MM.1S (cell line): Measurements from ENCODE around the gene GPX4.

Experiments used
- DNase-seq: peaks from one replicate; pipeline ENCODE4 v3.0.0-alpha.2; 2015
- H2AFZ ChIP-seq: fragments of 300-600 bp; sonication (generic); 2 replicates; pipeline ENCODE4 v1.6.0; 2016; ENCODE audit warnings: antibody characterized with exemption, low read length
- H3F3A ChIP-seq: fragments of 300-600 bp; sonication (generic); 2 replicates; pipeline ENCODE4 v1.6.1; 2016; ENCODE audit warnings: mild to moderate bottlenecking, antibody characterized with exemption, low read length, moderate library complexity, mixed read lengths; ENCODE audit not compliant: insufficient read depth
- H3K27ac ChIP-seq: fragments of 300-600 bp; sonication (generic); 2 replicates; pipeline ENCODE4 v1.5.1; 2016; ENCODE audit warnings: mild to moderate bottlenecking, low read length
- H3K27me3 ChIP-seq: fragments of 300-600 bp; sonication (generic); replicated peaks from 2 replicates; pipeline ENCODE4 v1.6.0; 2016; ENCODE audit warnings: low read length; ENCODE audit not compliant: insufficient read depth
- H3K36me3 ChIP-seq: fragments of 300-600 bp; sonication (generic); replicated peaks from 2 replicates; pipeline ENCODE4 v1.6.1; 2016; ENCODE audit warnings: mild to moderate bottlenecking, low read length, mixed read lengths; ENCODE audit not compliant: insufficient read depth
- H3K4me1 ChIP-seq: fragments of 300-600 bp; sonication (generic); 2 replicates; pipeline ENCODE4 v1.6.1; 2016; ENCODE audit warnings: low read length, mixed read lengths
- H3K4me2 ChIP-seq: fragments of 300-600 bp; sonication (generic); 2 replicates; pipeline ENCODE4 v1.6.0; 2016; ENCODE audit warnings: low read depth, low read length
- H3K4me3 ChIP-seq: fragments of 300-600 bp; sonication (generic); 2 replicates; pipeline ENCODE4 v1.5.1; 2016; ENCODE audit warnings: low read length, mixed read lengths
- H3K79me2 ChIP-seq: fragments of 300-600 bp; sonication (generic); 2 replicates; pipeline ENCODE4 v1.6.1; 2016; ENCODE audit warnings: mixed run types, low read length, mixed read lengths
- H3K9ac ChIP-seq: fragments of 300-600 bp; sonication (generic); 2 replicates; pipeline ENCODE4 v1.6.1; 2016; ENCODE audit warnings: low read length, mixed read lengths
- H3K9me2 ChIP-seq: fragments of 300-600 bp; sonication (generic); replicated peaks from 2 replicates; pipeline ENCODE4 v1.6.1; 2016; ENCODE audit warnings: mild to moderate bottlenecking, low read length, mixed read lengths; ENCODE audit not compliant: insufficient read depth
- H3K9me3 ChIP-seq: fragments of 300-600 bp; sonication (generic); replicated peaks from 2 replicates; pipeline ENCODE4 v1.6.1; 2016; ENCODE audit warnings: mild to moderate bottlenecking, low read length, mixed read lengths; ENCODE audit not compliant: insufficient read depth
- H4K20me1 ChIP-seq: fragments of 300-600 bp; sonication (generic); 2 replicates; pipeline ENCODE4 v1.6.1; 2016; ENCODE audit warnings: mild to moderate bottlenecking, low read length, moderate library complexity, mixed read lengths; ENCODE audit not compliant: insufficient read depth
- EZH2 ChIP-seq: fragments of 300-600 bp; sonication (generic); optimal IDR thresholded peaks from 2 replicates; pipeline ENCODE3; 2017; ENCODE audit warnings: low read depth, mild to moderate bottlenecking, antibody characterized with exemption, low read length, mixed read lengths
- EZH2phosphoT487 ChIP-seq: fragments of 300-600 bp; sonication (generic); IDR thresholded peaks from 2 replicates; pipeline ENCODE4 v1.6.1; 2018; ENCODE audit warnings: antibody characterized with exemption, low read length
- TF ChIP-seq, protein P1 (sequence below): fragments of 300-600 bp; sonication (generic); IDR thresholded peaks from 2 replicates; pipeline ENCODE4 v1.5.1; 2016; ENCODE audit warnings: antibody characterized with exemption, low read length, mixed read lengths

GPX4 gene

DNA sequence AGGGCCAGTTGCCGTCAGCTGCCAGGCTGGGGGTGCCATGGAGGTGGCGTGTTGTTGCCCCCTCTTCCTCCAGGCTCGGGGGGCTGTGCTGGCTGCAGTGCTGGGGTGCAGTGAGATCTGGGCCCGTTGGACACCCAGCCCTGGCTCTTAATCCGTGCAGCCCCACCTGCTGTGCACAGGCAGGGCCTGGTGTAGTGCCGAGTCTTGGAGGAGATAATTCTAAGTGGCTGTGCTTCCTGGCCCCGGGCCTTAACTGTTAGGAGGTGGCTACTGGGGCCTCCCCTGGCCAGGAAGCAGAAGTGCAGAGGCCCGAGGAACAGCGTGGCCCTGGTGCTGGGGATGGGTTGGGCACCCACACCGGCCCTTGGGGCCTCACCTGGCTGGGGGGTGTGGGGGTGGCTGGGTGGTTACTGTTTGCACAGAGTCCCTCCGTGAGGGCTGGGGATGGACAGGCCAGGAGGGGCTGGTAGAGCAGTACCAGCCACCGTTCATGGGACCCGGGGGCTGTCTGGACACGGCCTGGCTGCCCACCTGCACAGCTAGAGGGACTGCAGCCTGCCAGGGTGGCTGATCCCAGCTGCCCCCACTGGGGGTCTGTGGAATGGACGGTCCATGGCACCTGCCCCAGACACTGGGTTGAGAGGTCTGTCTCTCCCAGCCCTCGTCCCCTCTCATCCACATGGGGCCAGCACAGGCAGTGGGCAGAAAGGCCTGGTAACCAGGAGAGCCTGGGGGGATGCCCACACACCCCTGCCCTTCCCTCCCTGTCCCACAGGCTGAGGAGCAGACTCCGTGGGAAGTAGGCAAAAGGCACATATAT lies 3.3 kb downstream of the GPX4 start:
- Histone ChIP-seq H3K4me2 (no peak overlapping the region), H3K4me3 (no peak overlapping the region)
- no peak for DNase-seq

DNA sequence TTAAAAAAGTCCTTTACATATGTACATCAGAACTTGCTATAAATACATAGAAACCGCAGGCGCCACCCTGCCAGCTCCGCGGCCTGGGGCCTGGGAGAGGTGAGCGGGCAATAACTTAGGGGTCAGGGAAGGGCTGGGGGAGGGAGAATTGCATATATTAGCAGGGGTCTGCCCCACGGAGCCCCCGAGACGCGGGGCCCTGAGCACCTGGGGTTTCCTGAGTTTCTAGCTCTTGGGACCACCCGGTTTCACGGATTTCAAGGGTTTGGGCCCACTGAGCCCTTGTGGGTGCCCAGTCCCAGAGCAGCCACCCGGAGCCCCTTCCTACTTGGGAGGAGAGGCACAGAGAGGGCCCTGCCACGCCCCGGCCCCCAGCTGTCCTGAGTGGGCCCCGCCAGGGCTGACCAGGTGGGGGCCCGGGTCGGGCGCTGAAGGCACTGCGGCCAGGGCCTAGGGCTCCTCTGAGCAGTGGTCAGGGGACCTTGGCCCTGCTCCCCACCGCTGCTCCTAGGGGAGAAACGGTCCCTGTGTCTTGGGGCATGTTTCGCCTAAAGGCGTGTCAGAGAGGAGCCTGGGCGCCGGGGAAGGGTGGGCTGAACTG lies 4.0 kb downstream of the GPX4 start:
- Histone ChIP-seq H3K9me3 (no peaks in the 10 kb centered on the region), H3K27ac (no peak overlapping the region), H2AFZ (no peak overlapping the region), H3K4me1 (peaks cover 3% of the 10 kb centered on the region; the same call in 1 of the 2 replicates), H3K79me2 (peaks cover 22% of the 10 kb centered on the region), H3K27me3 (no peaks in the 10 kb centered on the region), H3K9me2 (no peaks in the 10 kb centered on the region), H3K9ac (no peak overlapping the region), H3K4me3 (no peak overlapping the region), H3K4me2 (no peak overlapping the region), H4K20me1 (no peaks in the 10 kb centered on the region), H3F3A (peaks cover 7% of the 10 kb centered on the region; the same call in 1 of the 2 replicates), H3K36me3 (no peaks in the 10 kb centered on the region)
- no peak for DNase-seq
- TF ChIP-seq, protein P1, sequence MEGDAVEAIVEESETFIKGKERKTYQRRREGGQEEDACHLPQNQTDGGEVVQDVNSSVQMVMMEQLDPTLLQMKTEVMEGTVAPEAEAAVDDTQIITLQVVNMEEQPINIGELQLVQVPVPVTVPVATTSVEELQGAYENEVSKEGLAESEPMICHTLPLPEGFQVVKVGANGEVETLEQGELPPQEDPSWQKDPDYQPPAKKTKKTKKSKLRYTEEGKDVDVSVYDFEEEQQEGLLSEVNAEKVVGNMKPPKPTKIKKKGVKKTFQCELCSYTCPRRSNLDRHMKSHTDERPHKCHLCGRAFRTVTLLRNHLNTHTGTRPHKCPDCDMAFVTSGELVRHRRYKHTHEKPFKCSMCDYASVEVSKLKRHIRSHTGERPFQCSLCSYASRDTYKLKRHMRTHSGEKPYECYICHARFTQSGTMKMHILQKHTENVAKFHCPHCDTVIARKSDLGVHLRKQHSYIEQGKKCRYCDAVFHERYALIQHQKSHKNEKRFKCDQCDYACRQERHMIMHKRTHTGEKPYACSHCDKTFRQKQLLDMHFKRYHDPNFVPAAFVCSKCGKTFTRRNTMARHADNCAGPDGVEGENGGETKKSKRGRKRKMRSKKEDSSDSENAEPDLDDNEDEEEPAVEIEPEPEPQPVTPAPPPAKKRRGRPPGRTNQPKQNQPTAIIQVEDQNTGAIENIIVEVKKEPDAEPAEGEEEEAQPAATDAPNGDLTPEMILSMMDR: no peak
- TF ChIP-seq EZH2phosphoT487 (no peak), EZH2 (no peak)

More for the DNA sequence above, 3.3 kb downstream of the GPX4 start:
- no peaks in the 10 kb centered on the region for H3K9me3 ChIP-seq
- H3K4me1 ChIP-seq: peaks cover 3% of the 10 kb centered on the region; the same call in 1 of the 2 replicates
- H3K36me3 ChIP-seq: no peaks in the 10 kb centered on the region
- no peaks in the 10 kb centered on the region for H3K9me2 ChIP-seq
- no peak overlapping the region for H3K27ac ChIP-seq
- peaks cover 22% of the 10 kb centered on the region for H3K79me2 ChIP-seq
- TF ChIP-seq EZH2: no peak
- TF ChIP-seq EZH2phosphoT487: no peak
- TF ChIP-seq, protein P1: no peak
- H3F3A ChIP-seq: peaks cover 7% of the 10 kb centered on the region; the same call in 1 of the 2 replicates
- H3K9ac ChIP-seq: no peak overlapping the region
- no peaks in the 10 kb centered on the region for H3K27me3 ChIP-seq
- H4K20me1 ChIP-seq: no peaks in the 10 kb centered on the region
- H2AFZ ChIP-seq: no peak overlapping the region

DNA sequence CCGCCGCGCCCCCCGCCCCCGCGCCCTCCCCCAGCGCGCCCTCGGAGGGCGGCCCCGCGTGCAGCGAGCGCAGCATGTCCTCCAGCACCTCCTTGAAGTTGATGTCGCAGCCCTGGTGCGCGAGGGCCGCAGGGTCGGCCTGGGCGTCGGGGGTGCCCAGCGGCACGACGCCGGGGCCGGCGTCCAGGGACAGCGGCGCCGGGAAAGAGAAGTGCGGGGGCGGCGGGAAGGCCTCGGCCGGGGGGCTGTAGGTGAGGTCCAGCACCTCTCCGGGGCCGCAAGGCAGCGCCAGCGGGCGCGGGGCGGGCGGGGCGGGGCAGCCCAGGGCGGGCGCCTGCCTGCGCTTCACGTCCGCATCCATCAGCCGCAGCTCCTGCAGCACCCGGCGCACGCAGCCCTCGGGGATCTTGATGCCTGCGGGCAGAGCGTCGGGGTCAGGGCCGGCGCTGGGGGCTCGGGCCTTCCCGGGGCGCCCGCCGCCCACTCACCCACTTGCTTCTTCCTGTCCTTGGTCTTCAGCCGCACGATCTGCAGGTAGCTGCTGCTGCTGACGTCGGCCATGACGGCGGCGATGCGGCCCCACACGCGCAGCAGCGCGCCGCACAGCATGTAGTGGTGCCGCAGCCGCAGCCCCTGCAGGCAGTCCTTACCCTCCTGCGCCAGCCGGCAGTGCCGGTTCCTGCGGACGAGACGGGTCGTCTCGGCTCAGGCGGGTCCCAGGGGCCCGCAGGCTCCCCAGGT lies 4.7 kb downstream of the GPX4 start:
- DNase-seq: no peak
- H3K9me2 ChIP-seq: no peaks in the 10 kb centered on the region
- TF ChIP-seq, protein P1: no peak
- no peak for TF ChIP-seq EZH2
- TF ChIP-seq EZH2phosphoT487: no peak
- no peak overlapping the region for H2AFZ ChIP-seq
- H3K4me2 ChIP-seq: no peak overlapping the region
- no peak overlapping the region for H3K9ac ChIP-seq
- peaks cover 22% of the 10 kb centered on the region for H3K79me2 ChIP-seq
- no peak overlapping the region for H3K27ac ChIP-seq
- H3K9me3 ChIP-seq: no peaks in the 10 kb centered on the region
- no peaks in the 10 kb centered on the region for H4K20me1 ChIP-seq
- no peaks in the 10 kb centered on the region for H3K36me3 ChIP-seq
- H3K27me3 ChIP-seq: no peaks in the 10 kb centered on the region
- H3F3A ChIP-seq: 0 out of 2 replicates have a peak, but pooled peaks cover 7% of the 10 kb centered on the region
- H3K4me3 ChIP-seq: no peak overlapping the region
- no peaks in the 10 kb centered on the region for H3K4me1 ChIP-seq
